GM12873 (cell line): ENCODE measurements around the gene RABGAP1L.

ENCODE experiments used
- TF ChIP-seq, protein P1 (sequence below): IDR thresholded peaks from 2 replicates; pipeline ENCODE4 v1.5.1; 2012; ENCODE audit warnings: low read depth, mild to moderate bottlenecking, moderate library complexity, low read length, control low read depth; ENCODE audit not compliant: insufficient read depth; ENCODE audit errors: missing control alignments

RABGAP1L gene

DNA sequence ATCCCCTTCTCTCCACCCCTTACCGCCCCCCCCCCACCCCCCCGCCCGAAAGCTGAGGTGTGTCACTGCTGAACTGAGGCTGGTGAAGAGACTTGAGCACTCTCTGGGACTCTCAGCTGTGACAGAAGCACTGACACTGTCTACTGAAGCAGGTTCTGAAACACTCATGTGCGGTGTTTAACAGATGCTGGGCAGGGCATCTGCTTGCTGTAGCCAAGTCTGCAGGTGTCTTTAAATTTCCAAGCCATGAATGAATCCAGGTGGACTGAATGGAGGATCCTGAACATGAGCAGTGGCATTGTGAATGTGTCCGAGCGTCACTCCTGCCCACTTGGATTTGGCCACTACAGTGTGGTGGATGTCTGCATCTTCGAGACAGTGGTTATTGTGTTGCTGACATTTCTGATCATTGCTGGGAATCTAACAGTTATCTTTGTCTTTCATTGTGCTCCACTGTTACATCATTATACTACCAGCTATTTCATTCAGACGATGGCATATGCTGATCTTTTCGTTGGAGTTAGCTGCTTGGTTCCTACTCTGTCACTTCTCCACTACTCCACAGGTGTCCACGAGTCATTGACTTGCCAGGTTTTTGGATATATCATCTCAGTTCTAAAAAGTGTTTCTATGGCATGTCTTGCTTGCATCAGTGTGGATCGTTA is 288.7 kb downstream of the RABGAP1L start, which contains the start of gene GPR52:
Gene GPR52, plus strand, starts transcription at position 99 of the 665 bp plus-strand sequence. Its CDS starts 148 bp downstream, at position 247.
- TF ChIP-seq, protein P1, sequence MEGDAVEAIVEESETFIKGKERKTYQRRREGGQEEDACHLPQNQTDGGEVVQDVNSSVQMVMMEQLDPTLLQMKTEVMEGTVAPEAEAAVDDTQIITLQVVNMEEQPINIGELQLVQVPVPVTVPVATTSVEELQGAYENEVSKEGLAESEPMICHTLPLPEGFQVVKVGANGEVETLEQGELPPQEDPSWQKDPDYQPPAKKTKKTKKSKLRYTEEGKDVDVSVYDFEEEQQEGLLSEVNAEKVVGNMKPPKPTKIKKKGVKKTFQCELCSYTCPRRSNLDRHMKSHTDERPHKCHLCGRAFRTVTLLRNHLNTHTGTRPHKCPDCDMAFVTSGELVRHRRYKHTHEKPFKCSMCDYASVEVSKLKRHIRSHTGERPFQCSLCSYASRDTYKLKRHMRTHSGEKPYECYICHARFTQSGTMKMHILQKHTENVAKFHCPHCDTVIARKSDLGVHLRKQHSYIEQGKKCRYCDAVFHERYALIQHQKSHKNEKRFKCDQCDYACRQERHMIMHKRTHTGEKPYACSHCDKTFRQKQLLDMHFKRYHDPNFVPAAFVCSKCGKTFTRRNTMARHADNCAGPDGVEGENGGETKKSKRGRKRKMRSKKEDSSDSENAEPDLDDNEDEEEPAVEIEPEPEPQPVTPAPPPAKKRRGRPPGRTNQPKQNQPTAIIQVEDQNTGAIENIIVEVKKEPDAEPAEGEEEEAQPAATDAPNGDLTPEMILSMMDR = no peak

DNA sequence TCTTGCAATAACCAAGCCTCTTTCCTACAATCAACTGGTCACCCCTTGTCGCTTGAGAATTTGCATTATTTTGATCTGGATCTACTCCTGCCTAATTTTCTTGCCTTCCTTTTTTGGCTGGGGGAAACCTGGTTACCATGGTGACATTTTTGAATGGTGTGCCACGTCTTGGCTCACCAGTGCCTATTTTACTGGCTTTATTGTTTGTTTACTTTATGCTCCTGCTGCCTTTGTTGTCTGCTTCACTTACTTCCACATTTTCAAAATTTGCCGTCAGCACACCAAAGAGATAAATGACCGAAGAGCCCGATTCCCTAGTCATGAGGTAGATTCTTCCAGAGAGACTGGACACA is 289.2 kb downstream of the RABGAP1L start:
- TF ChIP-seq, protein P1 = no peak

DNA sequence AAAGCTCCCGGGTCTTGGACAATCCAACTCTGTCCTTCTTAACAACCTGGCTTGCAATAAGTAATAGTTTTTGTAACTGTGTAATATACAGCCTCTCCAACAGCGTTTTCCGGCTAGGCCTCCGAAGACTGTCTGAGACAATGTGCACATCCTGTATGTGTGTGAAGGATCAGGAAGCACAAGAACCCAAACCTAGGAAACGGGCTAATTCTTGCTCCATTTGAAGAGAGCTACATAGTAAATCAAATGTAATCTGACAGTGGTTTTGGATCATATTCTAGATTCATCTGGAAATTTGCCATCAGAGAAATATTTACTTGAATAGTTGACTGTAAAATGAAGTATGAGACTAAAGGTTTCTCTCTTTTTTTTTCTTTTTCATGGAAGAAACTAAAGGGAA is 289.7 kb downstream of the RABGAP1L start:
- TF ChIP-seq, protein P1 = no peak

DNA sequence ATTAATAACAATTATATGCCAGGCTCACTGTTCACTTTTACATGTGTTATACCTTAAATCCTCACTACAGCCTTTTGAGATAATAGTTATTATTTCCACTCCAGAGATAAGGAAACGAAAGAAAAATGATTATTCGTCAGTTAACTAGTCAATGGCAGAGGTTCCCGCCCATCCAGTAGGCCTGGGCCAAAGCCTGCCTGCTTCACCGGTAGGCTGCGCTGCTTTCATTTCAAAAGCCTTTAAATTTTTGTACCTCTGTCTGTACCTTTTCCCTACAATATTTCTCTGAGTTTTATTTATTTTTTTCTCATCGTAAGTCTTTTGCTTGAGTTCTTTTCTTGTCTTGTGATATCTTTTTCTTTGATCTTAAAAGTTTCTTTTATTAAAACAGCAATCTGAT is 292.1 kb downstream of the RABGAP1L start:
- TF ChIP-seq, protein P1 = no peak

DNA sequence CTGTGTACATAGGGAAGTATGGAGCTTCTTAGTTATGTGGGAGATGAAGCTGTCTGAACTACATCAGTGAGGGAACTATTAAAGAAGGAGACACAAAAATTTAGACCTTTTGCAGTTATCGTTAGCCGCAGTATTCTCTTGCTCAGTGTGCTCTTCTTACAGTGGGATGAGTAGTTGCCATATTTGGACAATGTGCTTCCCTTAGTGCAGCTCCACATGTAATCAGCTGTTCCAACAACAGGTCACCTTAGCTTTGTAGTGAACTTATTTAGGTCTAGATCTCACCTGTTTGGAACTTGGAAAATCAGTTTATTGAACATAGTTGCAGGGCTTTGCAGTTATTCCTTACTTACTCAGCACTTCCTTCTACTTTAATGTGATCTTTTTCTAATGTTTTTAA is 306.5 kb downstream of the RABGAP1L start:
- TF ChIP-seq, protein P1 = no peak

DNA sequence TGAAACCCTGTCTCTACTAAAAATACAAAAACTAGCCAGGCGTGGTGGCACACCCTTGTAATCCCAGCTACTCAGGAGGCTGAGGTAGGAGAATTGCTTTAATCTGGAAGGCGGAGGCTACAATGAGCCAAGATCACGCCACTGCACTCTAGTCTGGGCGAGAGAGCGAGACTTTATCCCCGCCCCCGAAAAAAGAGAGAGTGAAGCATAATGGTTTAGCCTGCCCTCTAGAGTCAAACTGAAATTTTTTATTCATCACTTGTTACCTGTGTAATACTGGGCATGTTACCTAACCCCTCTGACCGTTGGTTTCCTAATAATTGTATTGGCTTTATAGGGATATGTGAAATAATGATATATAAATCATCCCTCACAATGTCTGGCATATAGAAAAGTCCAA is 307.3 kb downstream of the RABGAP1L start:
- TF ChIP-seq, protein P1 = no peak

DNA sequence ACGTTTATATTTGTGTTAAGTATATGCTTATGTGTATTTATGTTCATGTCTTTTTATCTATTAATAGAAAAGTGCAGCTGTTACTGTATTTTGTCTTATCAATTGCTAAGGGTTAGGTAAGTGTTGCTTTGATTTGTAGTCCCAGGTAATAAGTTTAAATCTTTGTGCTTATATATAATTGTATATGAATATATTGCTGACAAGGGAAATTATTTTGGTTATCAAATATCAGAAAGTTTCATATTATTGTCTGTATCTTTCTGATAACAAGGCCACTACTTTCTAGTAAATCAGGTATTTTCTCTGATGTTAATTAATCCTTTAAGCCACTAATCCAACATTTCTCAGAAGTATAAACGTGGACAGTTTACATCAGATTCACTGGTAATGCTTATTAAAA is 309.7 kb downstream of the RABGAP1L start:
- TF ChIP-seq, protein P1 = no peak
